K562 (cell line): ENCODE results near the gene MSRB3. TPM values are rescaled to one million over a fixed set of nuclear protein-coding genes. Genes with fewer than 3 reads are reported as not detected.

Experiments used
- ATAC-seq: fragments of 200-7000 bp; cut with Tn5 transposase; 3 replicates; pipeline ENCODE4 v1.9.1; 2020; ENCODE audit warnings: moderate library complexity
- BruUV-seq: library from RNA; stranded (reverse); fragments of 400-500 nt; replicated peaks from 2 replicates; lab custom pipeline; 2021; lab: Mats Ljungman, UMichigan
- CTCF ChIA-PET: fragments of 300-600 bp; formaldehyde crosslinking; extraction: SDS; loops from one replicate; lab custom pipeline; 2021; ENCODE audit warnings: low intra/inter-chr PET ratio; lab: Yijun Ruan, JAX
- POLR2A ChIA-PET: fragments of 300-600, 350-650 bp; sonication (Branson Sonifier 250); formaldehyde crosslinking; extraction: SDS; loops from one replicate; lab custom pipeline; 2021; ENCODE audit warnings: antibody characterized with exemption, inconsistent platforms; lab: Yijun Ruan, JAX
- DNase-seq, 4 experiments: peaks; one replicate each; pipeline versions ENCODE4 v3.0.0 to v3.0.0-alpha.2; 2011 to 2018; ENCODE audit warnings: low spot score in 3 of 4, mixed read lengths in 3 of 4; ENCODE audit errors: extremely low read depth in 1 of 4
- FAIRE-seq: peaks from 2 replicates; lab custom pipeline; 2011; peaks lifted over from hg19 to GRCh38; lab: Jason Lieb, UNC
- H2AFZ ChIP-seq: 2 replicates; pipeline ENCODE4 v1.6.0; 2011; ENCODE audit warnings: low read depth, low read length, control low read depth, inconsistent platforms
- H3K27ac ChIP-seq: fragments of 200-600 bp; 3 replicates; pipeline ENCODE4 v1.8.0; 2011; ENCODE audit warnings: low read depth, mild to moderate bottlenecking, control low read depth, inconsistent platforms, low read length, moderate library complexity, mixed read lengths; ENCODE audit errors: extremely low read depth
- H3K27me3 ChIP-seq, 2 experiments: fragments of 300-600 bp in 1 of 2; 2 replicates in 1 of 2; 3 replicates in 1 of 2; pipeline versions ENCODE4 v1.6.0 to v1.8.0; 2011; ENCODE audit warnings: inconsistent platforms in 2 of 2, low read length in 2 of 2, mild to moderate bottlenecking in 1 of 2, mixed read lengths in 1 of 2, moderate library complexity in 1 of 2; ENCODE audit not compliant: control insufficient read depth in 2 of 2, insufficient read depth in 2 of 2
- H3K36me3 ChIP-seq: fragments of 300-600 bp; 3 replicates; pipeline ENCODE4 v1.8.0; 2011; ENCODE audit warnings: mild to moderate bottlenecking, low read length, inconsistent platforms; ENCODE audit not compliant: control insufficient read depth, insufficient read depth
- H3K4me1 ChIP-seq, 2 experiments: fragments of 200-600 bp in 1 of 2; replicated peaks in 1 of 2; 2 replicates in 1 of 2; 3 replicates in 1 of 2; pipeline versions ENCODE4 v1.5.1 to v1.8.0; 2011; ENCODE audit warnings: inconsistent platforms in 2 of 2, low read length in 2 of 2, mild to moderate bottlenecking in 1 of 2, mixed read lengths in 1 of 2, moderate library complexity in 1 of 2; ENCODE audit not compliant: control insufficient read depth in 2 of 2, insufficient read depth in 2 of 2
- H3K4me2 ChIP-seq: 2 replicates; pipeline ENCODE4 v1.6.1; 2011; ENCODE audit warnings: low read length, control low read depth, inconsistent platforms, mixed read lengths; ENCODE audit not compliant: insufficient read depth
- H3K4me3 ChIP-seq: fragments of 200-600 bp; sonication (generic), shearing (Covaris generic); 2 replicates; pipeline ENCODE4 v1.5.1; 2016; ENCODE audit warnings: control low read depth, inconsistent platforms
- H3K79me2 ChIP-seq: fragments of 200-600 bp; 3 replicates; pipeline ENCODE4 v1.8.0; 2011; ENCODE audit warnings: low read length, inconsistent platforms; ENCODE audit not compliant: control insufficient read depth, insufficient read depth
- H3K9ac ChIP-seq, 2 experiments: 2 replicates each; pipeline versions ENCODE4 v1.6.0 to v1.6.1; 2011; ENCODE audit warnings: low read depth in 2 of 2, low read length in 2 of 2, control low read depth in 1 of 2, inconsistent platforms in 1 of 2, mild to moderate bottlenecking in 1 of 2, mixed read lengths in 1 of 2; ENCODE audit not compliant: insufficient read depth in 1 of 2
- H3K9me1 ChIP-seq: one replicate; pipeline ENCODE4 v1.6.0; 2011; ENCODE audit warnings: inconsistent platforms, mild to moderate bottlenecking, low read length, moderate library complexity; ENCODE audit not compliant: control insufficient read depth, insufficient read depth
- H3K9me3 ChIP-seq: replicated peaks from 2 replicates; pipeline ENCODE4 v1.5.1; 2011; ENCODE audit warnings: low read depth, low read length, inconsistent platforms; ENCODE audit not compliant: control insufficient read depth, insufficient read depth
- H4K20me1 ChIP-seq: replicated peaks from 2 replicates; pipeline ENCODE4 v1.6.1; 2011; ENCODE audit warnings: low read length, inconsistent platforms, mixed read lengths; ENCODE audit not compliant: control insufficient read depth, insufficient read depth
- DIDO1 ChIP-seq: fragments of 450-650 bp; IDR thresholded peaks from 2 replicates; pipeline ENCODE4 v1.6.1; 2016; ENCODE audit warnings: low read depth, missing biosample characterization, missing genetic modification characterization
- HOXB6 ChIP-seq: fragments of 250-450 bp; sonication (Bioruptor Pico); IDR thresholded peaks from 2 replicates; pipeline ENCODE4 v1.5.1; 2022; ENCODE audit warnings: mild to moderate bottlenecking, borderline replicate concordance
- NUFIP1 ChIP-seq: fragments of 450-650 bp; IDR thresholded peaks from 2 replicates; pipeline ENCODE4 v1.6.1; 2018; ENCODE audit not compliant: partially characterized antibody
- RAD21 ChIP-seq, 2 experiments: fragments of 250-450 bp in 1 of 2; fragments of 450-650 bp in 1 of 2; sonication (Bioruptor Pico) in 1 of 2; formaldehyde crosslinking in 1 of 2; IDR thresholded peaks in 1 of 2; conservative IDR thresholded peaks in 1 of 2; 2 replicates each; pipeline versions ENCODE4 v1.4.0 to v1.8.0; 2020 to 2022; ENCODE audit warnings: mild to moderate bottlenecking in 2 of 2, moderate library complexity in 1 of 2
- ZBED1 ChIP-seq: IDR thresholded peaks from 2 replicates; pipeline ENCODE4 v1.6.1; 2014
- ZNF347 ChIP-seq: fragments of 450-650 bp; formaldehyde crosslinking; IDR thresholded peaks from 2 replicates; pipeline ENCODE4 v1.4.0; 2020; ENCODE audit warnings: low read depth, mild to moderate bottlenecking, moderate library complexity
- WGBS: fragments of 100-300 bp; shearing (Covaris generic); methylation state at CpG from one replicate; pipeline ENCODE4 v1.1.6; 2016; ENCODE audit warnings: low coverage, mixed read lengths; ENCODE audit not compliant: insufficient coverage; ENCODE audit errors: missing lambda C conversion rate; 5-methylcytosine and 5-hydroxymethylcytosine counted together
- in situ Hi-C: fragments of 300-500 bp; cut with MboI; formaldehyde crosslinking; loops from 4 replicates; pipeline ENCODE4 v1.15.0; 2018; ENCODE audit warnings: inconsistent platforms, mixed read lengths
- intact Hi-C: fragments of 100-400 bp; cut with micrococcal nuclease; formaldehyde crosslinking; loops from 2 replicates; pipeline ENCODE4 v1.14.2; 2022
- polyA plus RNA-seq, 8 experiments: library from polyadenylated mRNA; depleted of rRNA in 4 of 8; stranded (reverse) in 5 of 8; unstranded in 3 of 8; fragments of >200 nt; fragmentation: Nextera tagmentation in 2 of 8; fragmentation: Illumina TruSeq in 1 of 8; extraction: Ambion mirVana in 2 of 8; extraction: Trizol in 1 of 8; gene quantifications; 2 replicates each; pipeline versions ENCODE4 v1.2.1 to v1.2.3, GENCODE V29; 2011 to 2014; ENCODE audit warnings: inconsistent platforms in 1 of 8, missing spikeins in 1 of 8
- total RNA-seq, 7 experiments: library from RNA; depleted of rRNA in 6 of 7; stranded (reverse); fragments of >200 nt in 6 of 7; fragmentation: Illumina TruSeq in 2 of 7; extraction: Trizol in 2 of 7; gene quantifications; 2 replicates each; pipeline versions ENCODE4 v1.2.1 to v1.2.3, GENCODE V29; 2011 to 2021; ENCODE audit warnings: low replicate concordance in 1 of 7
- TF ChIP-seq, protein P1 (sequence below): IDR thresholded peaks from 2 replicates; pipeline ENCODE4 v1.6.1; 2016; ENCODE audit warnings: missing genetic modification characterization, missing compliant biosample characterization

The MSRB3 gene
- total and polyA plus RNA-seq, 9 of the 15 experiments (the other 6 are each of a cell fraction or from before 2014, with no cell fraction given) = 0.04 TPM; not detected in 8

DNA sequence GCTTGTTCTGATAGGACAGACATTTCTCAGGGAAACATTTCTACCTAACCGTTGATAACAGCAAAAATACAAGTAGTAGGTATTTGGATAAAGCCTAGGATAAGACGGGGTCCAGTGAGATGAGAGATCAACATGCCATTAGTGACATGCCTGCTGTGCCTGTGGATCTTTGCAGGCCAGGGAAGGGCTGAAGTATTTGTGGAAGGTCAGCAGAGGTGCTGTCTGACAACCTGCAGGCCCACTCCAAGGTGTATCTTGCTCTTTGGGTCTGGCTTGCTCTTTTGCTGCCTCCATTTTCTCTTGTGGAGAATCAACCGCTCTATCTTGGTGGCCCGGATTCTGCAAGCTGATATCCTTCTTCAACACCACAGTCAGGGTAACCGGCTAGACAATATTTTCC, 46.7 kb downstream of the MSRB3 start:
- Histone ChIP-seq H3K27ac (no peak overlapping the region), H3K4me2 (no peak overlapping the region), H2AFZ (no peak overlapping the region), H3K4me3 (no peak overlapping the region), H3K4me1 (no peaks in the 10 kb centered on the region), H3K9me3 (no peaks in the 10 kb centered on the region), H3K36me3 (no peaks in the 10 kb centered on the region), H3K9ac (no peak overlapping the region), H3K9me1 (no peaks in the 10 kb centered on the region), H4K20me1 (no peaks in the 10 kb centered on the region), H3K27me3 (no peaks in the 10 kb centered on the region; a peak in 1 of 5 replicates), H3K79me2 (no peaks in the 10 kb centered on the region)
- DNase-seq (no peak), FAIRE-seq (no peak), ATAC-seq (no peak)
- WGBS = 0% methylated on average over 5 of the region's 5 CpGs
- no peak for TF ChIP-seq HOXB6
- ChIA-PET CTCF (no interaction called here), POLR2A (interaction anchor here (0.7 kb wide), 1 partner anchor 610 kb away, joined by 3 read pairs; no protein-coding TSS in a partner anchor)
- no TSS peak for BruUV-seq
- intact Hi-C loops = no loop called here
- in situ Hi-C loops = no loop called here

DNA sequence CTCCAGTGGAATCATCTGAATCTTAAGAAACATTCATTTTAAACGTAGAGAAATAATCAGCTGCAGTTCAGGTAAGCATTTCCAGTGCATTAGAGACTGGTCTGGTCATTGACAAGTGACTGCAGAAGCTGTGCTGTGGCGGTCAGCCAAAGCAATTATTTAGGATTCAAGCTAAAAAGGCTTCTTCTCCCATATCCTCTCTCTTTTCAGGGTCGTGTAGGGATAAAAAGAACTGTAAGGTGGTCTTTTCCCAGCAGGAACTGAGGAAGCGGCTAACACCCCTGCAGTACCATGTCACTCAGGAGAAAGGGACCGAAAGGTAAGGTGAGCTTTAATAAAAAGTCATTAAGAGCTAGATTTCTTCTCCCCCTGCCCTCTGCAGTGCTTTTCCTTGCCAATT, 48.1 kb downstream of the MSRB3 start:
- Histone ChIP-seq H3K27ac (no peak overlapping the region), H3K36me3 (no peaks in the 10 kb centered on the region), H4K20me1 (no peaks in the 10 kb centered on the region), H3K9me1 (no peaks in the 10 kb centered on the region), H2AFZ (no peak overlapping the region), H3K27me3 (peaks cover 0 to 5% of the 10 kb centered on the region in 2 experiments; a peak in 2 of 5 replicates), H3K9ac (no peak overlapping the region), H3K4me1 (no peaks in the 10 kb centered on the region), H3K4me2 (no peak overlapping the region), H3K79me2 (no peaks in the 10 kb centered on the region), H3K9me3 (no peaks in the 10 kb centered on the region), H3K4me3 (no peak overlapping the region)
- in situ Hi-C loops (no loop called here), intact Hi-C loops (no loop called here)
- no peak for FAIRE-seq
- no peak for ATAC-seq
- WGBS = 0% methylated on average over 5 of the region's 5 CpGs
- no peak for DNase-seq
- ChIA-PET POLR2A (no interaction called here), CTCF (no interaction called here)
- no peak for TF ChIP-seq ZBED1
- TF ChIP-seq DIDO1 = no peak
- TF ChIP-seq NUFIP1 = no peak
- TF ChIP-seq RAD21 (CRISPR knock-in tag; conservative IDR thresholded peaks at IDR 0.05 in 1 of 2, IDR thresholded peaks at IDR 0.05 in 1 of 2) = no peak
- TF ChIP-seq, protein P1, sequence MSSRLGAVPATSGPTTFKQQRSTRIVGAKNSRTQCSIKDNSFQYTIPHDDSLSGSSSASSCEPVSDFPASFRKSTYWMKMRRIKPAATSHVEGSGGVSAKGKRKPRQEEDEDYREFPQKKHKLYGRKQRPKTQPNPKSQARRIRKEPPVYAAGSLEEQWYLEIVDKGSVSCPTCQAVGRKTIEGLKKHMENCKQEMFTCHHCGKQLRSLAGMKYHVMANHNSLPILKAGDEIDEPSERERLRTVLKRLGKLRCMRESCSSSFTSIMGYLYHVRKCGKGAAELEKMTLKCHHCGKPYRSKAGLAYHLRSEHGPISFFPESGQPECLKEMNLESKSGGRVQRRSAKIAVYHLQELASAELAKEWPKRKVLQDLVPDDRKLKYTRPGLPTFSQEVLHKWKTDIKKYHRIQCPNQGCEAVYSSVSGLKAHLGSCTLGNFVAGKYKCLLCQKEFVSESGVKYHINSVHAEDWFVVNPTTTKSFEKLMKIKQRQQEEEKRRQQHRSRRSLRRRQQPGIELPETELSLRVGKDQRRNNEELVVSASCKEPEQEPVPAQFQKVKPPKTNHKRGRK (tag) = no peak
- TF ChIP-seq ZNF347 (CRISPR knock-in tag) = no peak
- BruUV-seq = no TSS peak
